ENCODE measurements around the gene ITGA11. TPM values are rescaled to one million over a fixed set of nuclear protein-coding genes. Genes with fewer than 3 reads are reported as not detected.
A peak's percentile ranks its signal among the peaks of the same experiment; 100 is the strongest.

Gene ITGA11
- total RNA-seq, 5 donors from 2014 or later (not counting 1 experiment from before 2014, with no cell fraction given) = 0.07 to 0.95 (median 0.18) TPM; not detected in 2

GRCh38 chr15:68289621-68290352 lies 142.2 kb downstream of the ITGA11 start:
- no peak overlapping the region for H3K4me3 Mint-ChIP-seq

GRCh38 chr15:68289057-68289456 lies 142.9 kb downstream of the ITGA11 start:
- Mint-ChIP-seq H3K9me3 (no peaks in the 10 kb centered on the region), H3K4me3 (no peak overlapping the region), H3K36me3 (peaks cover 50% of the 10 kb centered on the region), H3K27me3 (no peaks in the 10 kb centered on the region), H3K4me1 (peaks cover 74 to 83% (median 81%) of the 10 kb centered on the region in 3 donors), H3K27ac (peak overlapping the region; percentile 44 to 45)
- DNase-seq (no peak), ATAC-seq (replicated peaks in 1 of 4) (peak in 1 of 4 experiments; percentile 45)
- ChIA-PET POLR2A (interaction anchor here in 1 of 2 donors (0.7 kb wide), 1 partner anchor 10 kb away, joined by 3 read pairs; no protein-coding TSS in a partner anchor), CTCF (interaction anchor here in 1 of 2 donors (0.6 kb wide), 1 partner anchor 1790 kb away, joined by 3 read pairs; no protein-coding TSS in a partner anchor)
- peaks cover 3 to 25% of the 10 kb centered on the region in 2 experiments for H3K4me1 ChIP-seq (ENCODE audit: control insufficient read depth in 1 of 2, extremely low read depth in 1 of 2, insufficient read depth in 2 of 2, low read length in 2 of 2)
- H3K4me3 ChIP-seq (ENCODE audit: control insufficient read depth in 1 of 2, extremely low read depth in 1 of 2, low read length in 1 of 2) = no peak overlapping the region
- H3K27me3 ChIP-seq (replicated peaks in 1 of 2; ENCODE audit: control insufficient read depth in 2 of 2, extremely low read depth in 1 of 2, insufficient read depth in 2 of 2, low read length in 1 of 2) = no peaks in the 10 kb centered on the region
- WGBS (ENCODE audit: insufficient coverage) = no CpG with 5 or more reads among the region's 2 CpGs
- H3K27ac ChIP-seq (ENCODE audit: low read length) = no peak overlapping the region
- H3K9me3 ChIP-seq = no peaks in the 10 kb centered on the region
- H3K36me3 ChIP-seq (ENCODE audit: control insufficient read depth in 2 of 2, extremely low read depth in 1 of 2, insufficient read depth in 1 of 2, low read length in 1 of 2) = peaks cover 6 to 31% of the 10 kb centered on the region in 2 donors

More at GRCh38 chr15:68289621-68290352, 142.2 kb downstream of the ITGA11 start:
- Mint-ChIP-seq H3K4me1 (peaks cover 70 to 80% (median 78%) of the 10 kb centered on the region in 3 donors), H3K27ac (no peak overlapping the region), H3K27me3 (no peaks in the 10 kb centered on the region), H3K9me3 (no peaks in the 10 kb centered on the region), H3K36me3 (peaks cover 45% of the 10 kb centered on the region)
- ATAC-seq (replicated peaks in 1 of 4) = no peak
- no peak overlapping the region for H3K27ac ChIP-seq (ENCODE audit: low read length)
- CTCF ChIA-PET = no interaction called here
- no peak for DNase-seq
- no peaks in the 10 kb centered on the region for H3K9me3 ChIP-seq
- 87% methylated on average over 7 of the region's 14 CpGs for WGBS (ENCODE audit: insufficient coverage)
- POLR2A ChIA-PET = interaction anchor here in 1 of 2 donors (0.7 kb wide), 1 partner anchor 11 kb away, joined by 3 read pairs; no protein-coding TSS in a partner anchor
- H3K4me3 ChIP-seq (ENCODE audit: control insufficient read depth in 1 of 2, extremely low read depth in 1 of 2, low read length in 1 of 2) = no peak overlapping the region
- H3K36me3 ChIP-seq (ENCODE audit: control insufficient read depth in 2 of 2, extremely low read depth in 1 of 2, insufficient read depth in 1 of 2, low read length in 1 of 2) = peaks cover 6 to 27% of the 10 kb centered on the region in 2 donors
- H3K27me3 ChIP-seq (replicated peaks in 1 of 2; ENCODE audit: control insufficient read depth in 2 of 2, extremely low read depth in 1 of 2, insufficient read depth in 2 of 2, low read length in 1 of 2) = no peaks in the 10 kb centered on the region
- peaks cover 3 to 25% of the 10 kb centered on the region in 2 experiments for H3K4me1 ChIP-seq (ENCODE audit: control insufficient read depth in 1 of 2, extremely low read depth in 1 of 2, insufficient read depth in 2 of 2, low read length in 2 of 2)

DNA sequence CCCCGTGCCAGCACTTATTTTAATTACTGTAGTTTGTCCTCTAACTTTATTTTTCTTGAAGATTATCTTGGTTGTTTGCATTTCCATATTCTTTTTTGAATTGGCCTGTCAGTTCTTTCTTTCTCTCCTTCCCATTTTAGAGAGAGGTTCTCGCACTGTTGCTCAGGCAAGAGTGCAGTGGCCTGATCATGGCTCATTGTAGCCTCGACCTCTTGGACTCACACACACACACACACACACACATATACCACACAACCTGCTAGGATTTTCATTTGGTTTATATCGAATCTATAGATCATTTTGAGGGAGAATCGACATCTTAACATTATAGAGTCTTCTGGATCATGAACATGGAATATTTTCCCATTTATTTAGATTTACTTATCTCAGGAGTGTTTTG lies 145.7 kb downstream of the ITGA11 start:
- peak overlapping the region in 1 of 3 donors; percentile 30 for H3K4me3 Mint-ChIP-seq
- DNase-seq (no peak), ATAC-seq (replicated peaks in 1 of 4) (no peak)
- Histone ChIP-seq H3K27ac (ENCODE audit: low read length) (no peak overlapping the region), H3K9me3 (no peaks in the 10 kb centered on the region), H3K27me3 (replicated peaks in 1 of 2; ENCODE audit: control insufficient read depth in 2 of 2, extremely low read depth in 1 of 2, insufficient read depth in 2 of 2, low read length in 1 of 2) (no peaks in the 10 kb centered on the region), H3K36me3 (ENCODE audit: control insufficient read depth in 2 of 2, extremely low read depth in 1 of 2, insufficient read depth in 1 of 2, low read length in 1 of 2) (peaks cover 6 to 26% of the 10 kb centered on the region in 2 donors), H3K4me1 (ENCODE audit: control insufficient read depth in 1 of 2, extremely low read depth in 1 of 2, insufficient read depth in 2 of 2, low read length in 2 of 2) (peaks cover 16% of the 10 kb centered on the region in 2 experiments), H3K4me3 (ENCODE audit: control insufficient read depth in 1 of 2, extremely low read depth in 1 of 2, low read length in 1 of 2) (no peak overlapping the region)
- no CpG with 5 or more reads among the region's 5 CpGs for WGBS (ENCODE audit: insufficient coverage)
- peak overlapping the region in 1 of 2 donors; percentile 41 for H3K27ac Mint-ChIP-seq
- peaks cover 48% of the 10 kb centered on the region for H3K36me3 Mint-ChIP-seq
- CTCF ChIA-PET = no interaction called here
- H3K27me3 Mint-ChIP-seq = no peaks in the 10 kb centered on the region
- H3K9me3 Mint-ChIP-seq = no peaks in the 10 kb centered on the region
- POLR2A ChIA-PET = no interaction called here
- H3K4me1 Mint-ChIP-seq = peaks cover 72 to 85% (median 84%) of the 10 kb centered on the region in 3 donors

DNA sequence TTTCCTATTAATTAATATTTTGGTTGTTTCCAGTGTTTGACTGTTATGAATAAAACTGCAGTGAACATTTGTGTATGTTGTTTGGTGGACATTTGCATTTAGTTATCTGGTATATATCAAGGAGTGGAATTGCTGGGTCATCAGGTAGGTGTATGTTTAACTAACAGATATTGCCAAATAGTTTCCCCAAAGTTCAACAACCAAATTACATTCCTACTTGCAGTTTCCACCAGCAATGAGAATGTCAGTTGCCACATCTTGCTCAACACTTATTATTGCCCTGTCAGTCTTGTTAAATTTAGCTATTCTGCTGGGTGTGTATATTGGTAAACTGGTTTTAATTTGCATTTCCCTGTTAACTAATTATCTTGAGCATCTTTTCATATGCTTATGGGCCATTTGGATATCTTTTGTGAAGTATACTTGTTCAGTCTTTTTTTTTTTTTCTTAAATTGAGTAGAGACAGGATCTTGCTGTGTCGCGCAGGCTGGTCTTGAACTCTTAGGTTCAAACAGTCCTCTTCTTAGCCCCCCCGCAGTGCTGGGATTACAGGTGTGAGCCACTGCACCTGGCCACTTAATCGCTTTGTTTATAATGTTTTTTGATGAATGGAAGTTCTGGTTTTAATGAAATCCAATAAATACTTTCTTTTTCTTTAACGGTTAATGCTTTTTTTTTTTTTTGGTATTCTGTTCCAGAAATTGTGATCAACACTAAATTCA lies 146.5 kb downstream of the ITGA11 start:
- POLR2A ChIA-PET = interaction anchor here in 1 of 2 donors (0.7 kb wide), 1 partner anchor 12 kb away, joined by 3 read pairs; no protein-coding TSS in a partner anchor
- H3K4me3 Mint-ChIP-seq = peak overlapping the region in 1 of 3 donors; percentile 30
- CTCF ChIA-PET = interaction anchor here in 1 of 2 donors (0.7 kb wide), 1 partner anchor 36 kb away, joined by 3 read pairs; no protein-coding TSS in a partner anchor

GRCh38 chr15:68284616-68285258 lies 147.2 kb downstream of the ITGA11 start:
- no peaks in the 10 kb centered on the region for H3K9me3 Mint-ChIP-seq
- H3K27me3 ChIP-seq (replicated peaks in 1 of 2; ENCODE audit: control insufficient read depth in 2 of 2, extremely low read depth in 1 of 2, insufficient read depth in 2 of 2, low read length in 1 of 2) = no peaks in the 10 kb centered on the region
- POLR2A ChIA-PET = interaction anchor here in 1 of 2 donors (0.7 kb wide), 1 partner anchor 13 kb away, joined by 3 read pairs; no protein-coding TSS in a partner anchor
- no peak overlapping the region for H3K4me3 ChIP-seq (ENCODE audit: control insufficient read depth in 1 of 2, extremely low read depth in 1 of 2, low read length in 1 of 2)
- 93% methylated on average over 2 of the region's 7 CpGs for WGBS (ENCODE audit: insufficient coverage)
- H3K4me1 Mint-ChIP-seq = peaks cover 81 to 87% (median 85%) of the 10 kb centered on the region in 3 donors
- ATAC-seq (replicated peaks in 1 of 4) = no peak
- H3K36me3 ChIP-seq (ENCODE audit: control insufficient read depth in 2 of 2, extremely low read depth in 1 of 2, insufficient read depth in 1 of 2, low read length in 1 of 2) = peaks cover 1 to 13% of the 10 kb centered on the region in 2 donors
- DNase-seq = no peak
- no peak overlapping the region for H3K27ac ChIP-seq (ENCODE audit: low read length)
- peak overlapping the region in 1 of 2 donors; percentile 12 for H3K27ac Mint-ChIP-seq
- no peaks in the 10 kb centered on the region for H3K9me3 ChIP-seq
- peaks cover 33% of the 10 kb centered on the region for H3K36me3 Mint-ChIP-seq
- peaks cover 24 to 26% of the 10 kb centered on the region in 2 experiments for H3K4me1 ChIP-seq (ENCODE audit: control insufficient read depth in 1 of 2, extremely low read depth in 1 of 2, insufficient read depth in 2 of 2, low read length in 2 of 2)
- CTCF ChIA-PET = interaction anchor here in 1 of 2 donors (0.7 kb wide), 1 partner anchor 37 kb away, joined by 3 read pairs; no protein-coding TSS in a partner anchor
- H3K27me3 Mint-ChIP-seq = no peaks in the 10 kb centered on the region
- peak overlapping the region in 1 of 3 donors; percentile 30 for H3K4me3 Mint-ChIP-seq

More for the DNA sequence above, 146.5 kb downstream of the ITGA11 start:
- Histone ChIP-seq H3K9me3 (no peaks in the 10 kb centered on the region), H3K4me1 (ENCODE audit: control insufficient read depth in 1 of 2, extremely low read depth in 1 of 2, insufficient read depth in 2 of 2, low read length in 2 of 2) (peaks cover 18 to 20% of the 10 kb centered on the region in 2 experiments), H3K36me3 (ENCODE audit: control insufficient read depth in 2 of 2, extremely low read depth in 1 of 2, insufficient read depth in 1 of 2, low read length in 1 of 2) (peaks cover 6 to 17% of the 10 kb centered on the region in 2 donors), H3K4me3 (ENCODE audit: control insufficient read depth in 1 of 2, extremely low read depth in 1 of 2, low read length in 1 of 2) (no peak overlapping the region), H3K27me3 (replicated peaks in 1 of 2; ENCODE audit: control insufficient read depth in 2 of 2, extremely low read depth in 1 of 2, insufficient read depth in 2 of 2, low read length in 1 of 2) (no peaks in the 10 kb centered on the region), H3K27ac (ENCODE audit: low read length) (no peak overlapping the region)
- Mint-ChIP-seq H3K9me3 (no peaks in the 10 kb centered on the region), H3K4me1 (peaks cover 77 to 87% (median 85%) of the 10 kb centered on the region in 3 donors), H3K27me3 (no peaks in the 10 kb centered on the region), H3K27ac (peak overlapping the region in 1 of 2 donors; percentile 0), H3K36me3 (peaks cover 40% of the 10 kb centered on the region)
- no peak for DNase-seq
- ATAC-seq (replicated peaks in 1 of 4) = no peak
- no CpG with 5 or more reads among the region's 5 CpGs for WGBS (ENCODE audit: insufficient coverage)
